Sigmoid colon (tissue), 4 donors: ENCODE results near the gene COL23A1.

Experiments used
- EP300 ChIP-seq, 4 donors: sonication (generic); formaldehyde crosslinking; IDR thresholded peaks; one replicate each; pipeline ENCODE4 v1.6.1; 2017; ENCODE audit warnings: antibody characterized with exemption in 4 of 4
- POLR2A ChIP-seq, 2 donors: fragments of 450-650 bp; IDR thresholded peaks; one replicate each; pipeline ENCODE4 v1.6.1; 2016; ENCODE audit warnings: antibody characterized with exemption in 2 of 2, mild to moderate bottlenecking in 2 of 2, moderate library complexity in 2 of 2
- POLR2AphosphoS5 ChIP-seq, 4 donors: sonication (generic); formaldehyde crosslinking; IDR thresholded peaks; one replicate each; pipeline ENCODE4 v1.6.1; 2017; ENCODE audit warnings: antibody characterized with exemption in 4 of 4
- TF ChIP-seq, protein P1 (sequence below), 4 experiments: fragments of 450-650 bp in 3 of 4; fragments of 200-600 bp in 1 of 4; IDR thresholded peaks; one replicate each; pipeline ENCODE4 v1.5.1; 2016 to 2019; ENCODE audit warnings: antibody characterized with exemption in 4 of 4, mild to moderate bottlenecking in 3 of 4, moderate library complexity in 2 of 4

DNA sequence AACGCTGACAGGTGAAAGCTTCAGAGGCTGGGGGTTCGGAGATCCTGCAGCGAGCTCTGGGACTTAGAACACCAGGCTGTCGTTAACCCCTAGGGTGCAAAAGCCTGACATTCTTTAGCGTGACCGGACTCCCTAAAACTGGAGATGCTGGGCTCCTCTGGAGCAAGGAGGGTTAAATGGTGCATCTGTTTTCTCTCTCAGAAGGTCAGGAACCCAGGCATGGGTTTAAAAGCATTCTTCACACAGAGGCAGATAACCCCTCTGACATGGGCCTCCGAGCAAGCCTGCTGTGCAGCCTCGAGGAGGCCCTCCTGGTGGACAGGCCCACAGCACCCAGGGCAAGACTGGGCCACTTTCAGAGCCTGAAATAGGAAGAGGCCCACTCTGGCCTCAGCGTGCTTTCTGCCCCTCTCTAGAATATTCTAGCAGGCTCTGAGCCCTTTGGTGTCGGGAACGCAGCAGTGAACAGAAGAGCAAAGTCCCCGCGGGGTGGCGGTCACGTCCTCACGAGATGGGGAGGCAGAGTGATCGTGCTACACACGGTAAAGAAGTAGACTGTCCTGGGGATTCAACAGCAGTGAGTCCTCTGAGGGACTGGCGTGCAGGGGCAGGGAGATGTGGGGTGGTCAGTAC lies 124.8 kb downstream of the COL23A1 start:
- TF ChIP-seq EP300 (IDR thresholded peaks at IDR 0.05) (no peak), POLR2AphosphoS5 (IDR thresholded peaks at IDR 0.05) (no peak), POLR2A (IDR thresholded peaks at IDR 0.05) (no peak)
- TF ChIP-seq, protein P1, sequence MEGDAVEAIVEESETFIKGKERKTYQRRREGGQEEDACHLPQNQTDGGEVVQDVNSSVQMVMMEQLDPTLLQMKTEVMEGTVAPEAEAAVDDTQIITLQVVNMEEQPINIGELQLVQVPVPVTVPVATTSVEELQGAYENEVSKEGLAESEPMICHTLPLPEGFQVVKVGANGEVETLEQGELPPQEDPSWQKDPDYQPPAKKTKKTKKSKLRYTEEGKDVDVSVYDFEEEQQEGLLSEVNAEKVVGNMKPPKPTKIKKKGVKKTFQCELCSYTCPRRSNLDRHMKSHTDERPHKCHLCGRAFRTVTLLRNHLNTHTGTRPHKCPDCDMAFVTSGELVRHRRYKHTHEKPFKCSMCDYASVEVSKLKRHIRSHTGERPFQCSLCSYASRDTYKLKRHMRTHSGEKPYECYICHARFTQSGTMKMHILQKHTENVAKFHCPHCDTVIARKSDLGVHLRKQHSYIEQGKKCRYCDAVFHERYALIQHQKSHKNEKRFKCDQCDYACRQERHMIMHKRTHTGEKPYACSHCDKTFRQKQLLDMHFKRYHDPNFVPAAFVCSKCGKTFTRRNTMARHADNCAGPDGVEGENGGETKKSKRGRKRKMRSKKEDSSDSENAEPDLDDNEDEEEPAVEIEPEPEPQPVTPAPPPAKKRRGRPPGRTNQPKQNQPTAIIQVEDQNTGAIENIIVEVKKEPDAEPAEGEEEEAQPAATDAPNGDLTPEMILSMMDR (IDR thresholded peaks at IDR 0.05) = no peak
